Measurements from ENCODE around the gene CRYZL1. TPM values are rescaled to one million over a fixed set of nuclear protein-coding genes. Genes with fewer than 3 reads are reported as not detected.

Gene CRYZL1
- total and polyA plus RNA-seq, 3 donors from 2014 or later, result 40.6 to 75.7 (median 73.2) TPM

- Histone ChIP-seq H3K36me3 (ENCODE audit: low read depth, missing control alignments) (no peaks in the 10 kb centered on the region), H3K27ac (no peak overlapping the region), H3K27me3 (no peaks in the 10 kb centered on the region), H3K4me1 (no peaks in the 10 kb centered on the region), H3K4me3 (no peak overlapping the region), H3K9me3 (no peaks in the 10 kb centered on the region)
- no peak for DNase-seq
- 80 to 82% methylated on average over 7 of the region's 7 CpGs for WGBS, 2 donors
- TF ChIP-seq POLR2A (IDR thresholded peaks at IDR 0.05) (no peak), CTCF (IDR thresholded peaks at IDR 0.05) (no peak)
- intact Hi-C loops (cut with DNase I; ENCODE audit: low total_unique reads), result no loop called here
Observed at GRCh38 chr21:33650929-33651509, 9.5 kb upstream of the CRYZL1 start.

GRCh38 chr21:33650230-33650629, 8.7 kb upstream of the CRYZL1 start:
- H3K4me3 ChIP-seq, result no peak overlapping the region
- intact Hi-C loops (cut with DNase I; ENCODE audit: low total_unique reads), result no loop called here
- no peaks in the 10 kb centered on the region for H3K27me3 ChIP-seq
- no peaks in the 10 kb centered on the region for H3K4me1 ChIP-seq
- no peak for DNase-seq
- no peak for TF ChIP-seq CTCF (IDR thresholded peaks at IDR 0.05)
- no peak for TF ChIP-seq POLR2A (IDR thresholded peaks at IDR 0.05)
- 69 to 73% methylated on average over 7 of the region's 7 CpGs for WGBS, 2 donors
- no peaks in the 10 kb centered on the region for H3K36me3 ChIP-seq (ENCODE audit: low read depth, missing control alignments)
- H3K27ac ChIP-seq, result no peak overlapping the region
- H3K9me3 ChIP-seq, result no peaks in the 10 kb centered on the region

- 93 to 100% methylated on average over 1 of the region's 1 CpG for WGBS, 2 donors
Observed at GRCh38 chr21:33648555-33648954, 7.0 kb upstream of the CRYZL1 start.

GRCh38 chr21:33647587-33647986, 6.0 kb upstream of the CRYZL1 start:
- H3K4me3 ChIP-seq, result no peak overlapping the region
- H3K27ac ChIP-seq, result no peak overlapping the region
- no peaks in the 10 kb centered on the region for H3K36me3 ChIP-seq (ENCODE audit: low read depth, missing control alignments)
- H3K27me3 ChIP-seq, result no peaks in the 10 kb centered on the region
- intact Hi-C loops (cut with DNase I; ENCODE audit: low total_unique reads), result no loop called here
- H3K9me3 ChIP-seq, result no peaks in the 10 kb centered on the region
- TF ChIP-seq POLR2A (IDR thresholded peaks at IDR 0.05) (no peak), CTCF (IDR thresholded peaks at IDR 0.05) (no peak)
- WGBS, 2 donors, result 85 to 89% methylated on average over 3 of the region's 3 CpGs
- H3K4me1 ChIP-seq, result peaks cover 7% of the 10 kb centered on the region
- no peak for DNase-seq

More at GRCh38 chr21:33648555-33648954, 7.0 kb upstream of the CRYZL1 start:
- H3K27me3 ChIP-seq, result no peaks in the 10 kb centered on the region
- peaks cover 7% of the 10 kb centered on the region for H3K4me1 ChIP-seq
- H3K27ac ChIP-seq, result no peak overlapping the region
- no peaks in the 10 kb centered on the region for H3K9me3 ChIP-seq
- no peak for DNase-seq
- TF ChIP-seq POLR2A (IDR thresholded peaks at IDR 0.05), result no peak
- TF ChIP-seq CTCF (IDR thresholded peaks at IDR 0.05), result no peak
- intact Hi-C loops (cut with DNase I; ENCODE audit: low total_unique reads), result no loop called here
- H3K4me3 ChIP-seq, result no peak overlapping the region
- no peaks in the 10 kb centered on the region for H3K36me3 ChIP-seq (ENCODE audit: low read depth, missing control alignments)

- intact Hi-C loops (cut with DNase I; ENCODE audit: low total_unique reads), result no loop called here
- Histone ChIP-seq H3K4me3 (no peak overlapping the region), H3K9me3 (no peaks in the 10 kb centered on the region), H3K27me3 (no peaks in the 10 kb centered on the region), H3K27ac (no peak overlapping the region), H3K36me3 (ENCODE audit: low read depth, missing control alignments) (no peaks in the 10 kb centered on the region), H3K4me1 (peaks cover 7% of the 10 kb centered on the region)
- WGBS, 2 donors, result 92% methylated on average over 4 of the region's 4 CpGs
- no peak for TF ChIP-seq CTCF (IDR thresholded peaks at IDR 0.05)
- TF ChIP-seq POLR2A (IDR thresholded peaks at IDR 0.05), result no peak
- DNase-seq, result no peak
Observed at GRCh38 chr21:33645730-33646129, 4.2 kb upstream of the CRYZL1 start.

All from testis (tissue), 3 donors.